Coronary artery (tissue), 2 donors: ENCODE data around the gene TRIM28.

Experiments used
- DNase-seq: peaks from one replicate; pipeline ENCODE4 v3.0.0-alpha.2; 2017; ENCODE audit warnings: low spot score
- H3K27ac ChIP-seq, 2 donors: fragments of 200-600 bp; sonication (generic); one replicate each; pipeline ENCODE4 v1.5.1; 2016 to 2019
- H3K4me3 ChIP-seq: fragments of 200-600 bp; sonication (generic); 2 replicates; pipeline ENCODE4 v1.5.1; 2016; ENCODE audit warnings: mild to moderate bottlenecking, moderate library complexity
- TF ChIP-seq, protein P1 (sequence below): fragments of 200-600 bp; sonication (generic); IDR thresholded peaks from one replicate; pipeline ENCODE4 v1.5.1; 2019; ENCODE audit warnings: antibody characterized with exemption

TRIM28 gene

DNA sequence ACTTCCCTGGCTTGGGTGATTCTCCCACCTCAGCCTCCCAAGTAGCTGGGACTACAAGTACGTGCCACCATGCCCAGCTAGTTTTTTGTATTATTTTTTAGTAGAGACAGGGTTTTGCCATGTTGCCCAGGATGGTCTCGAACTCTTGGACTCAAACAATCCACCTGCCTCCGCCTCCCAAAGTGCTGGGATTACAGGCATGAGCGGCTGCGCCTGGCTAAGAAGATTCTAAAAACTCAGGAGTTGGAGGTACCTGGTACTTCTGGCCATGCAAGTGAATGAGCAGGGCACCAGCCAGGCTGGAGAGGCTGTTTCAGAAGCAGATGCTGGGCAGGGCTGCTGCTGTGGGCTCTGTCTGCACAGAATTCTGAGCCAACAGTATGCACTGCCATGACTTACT lies 23.1 kb downstream of the TRIM28 start:
- TF ChIP-seq, protein P1, sequence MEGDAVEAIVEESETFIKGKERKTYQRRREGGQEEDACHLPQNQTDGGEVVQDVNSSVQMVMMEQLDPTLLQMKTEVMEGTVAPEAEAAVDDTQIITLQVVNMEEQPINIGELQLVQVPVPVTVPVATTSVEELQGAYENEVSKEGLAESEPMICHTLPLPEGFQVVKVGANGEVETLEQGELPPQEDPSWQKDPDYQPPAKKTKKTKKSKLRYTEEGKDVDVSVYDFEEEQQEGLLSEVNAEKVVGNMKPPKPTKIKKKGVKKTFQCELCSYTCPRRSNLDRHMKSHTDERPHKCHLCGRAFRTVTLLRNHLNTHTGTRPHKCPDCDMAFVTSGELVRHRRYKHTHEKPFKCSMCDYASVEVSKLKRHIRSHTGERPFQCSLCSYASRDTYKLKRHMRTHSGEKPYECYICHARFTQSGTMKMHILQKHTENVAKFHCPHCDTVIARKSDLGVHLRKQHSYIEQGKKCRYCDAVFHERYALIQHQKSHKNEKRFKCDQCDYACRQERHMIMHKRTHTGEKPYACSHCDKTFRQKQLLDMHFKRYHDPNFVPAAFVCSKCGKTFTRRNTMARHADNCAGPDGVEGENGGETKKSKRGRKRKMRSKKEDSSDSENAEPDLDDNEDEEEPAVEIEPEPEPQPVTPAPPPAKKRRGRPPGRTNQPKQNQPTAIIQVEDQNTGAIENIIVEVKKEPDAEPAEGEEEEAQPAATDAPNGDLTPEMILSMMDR = no peak
- no peak overlapping the region for H3K4me3 ChIP-seq
- H3K27ac ChIP-seq = no peak overlapping the region
- no peak for DNase-seq

DNA sequence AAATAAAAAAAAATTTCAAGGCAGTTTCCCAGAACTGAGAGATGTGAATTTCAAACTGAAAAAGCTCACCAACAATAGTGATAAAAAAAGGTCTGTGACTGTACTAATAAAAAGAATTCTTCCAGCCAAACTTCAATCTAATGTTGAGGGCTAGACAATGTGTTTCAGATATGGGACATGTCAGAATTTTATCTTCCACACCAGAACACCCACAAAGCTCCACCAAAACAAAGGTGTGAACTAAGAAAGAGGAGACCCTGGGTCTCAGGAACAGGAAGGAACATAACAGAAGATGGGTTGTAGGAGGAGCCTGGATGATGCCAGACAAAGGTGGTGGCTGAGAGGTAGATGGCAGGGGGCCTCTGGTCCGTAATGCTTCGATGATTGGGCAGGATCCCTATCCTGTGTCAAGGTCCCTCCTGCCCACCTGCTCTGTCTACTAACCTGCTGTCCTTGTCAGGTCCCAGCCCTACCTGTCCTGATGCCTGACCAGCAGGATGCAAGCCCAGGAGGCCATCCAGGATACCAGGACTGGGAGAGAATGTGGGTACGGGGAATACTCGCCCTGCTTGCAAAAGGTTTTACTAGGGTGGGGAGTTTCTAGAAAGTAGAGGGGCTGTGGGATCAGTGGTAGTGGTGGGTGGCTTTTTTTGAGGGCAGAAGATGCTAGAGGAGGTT lies 24.7 kb downstream of the TRIM28 start:
- Histone ChIP-seq H3K27ac (no peak overlapping the region), H3K4me3 (no peak overlapping the region)
- no peak for DNase-seq
- TF ChIP-seq, protein P1 = no peak

DNA sequence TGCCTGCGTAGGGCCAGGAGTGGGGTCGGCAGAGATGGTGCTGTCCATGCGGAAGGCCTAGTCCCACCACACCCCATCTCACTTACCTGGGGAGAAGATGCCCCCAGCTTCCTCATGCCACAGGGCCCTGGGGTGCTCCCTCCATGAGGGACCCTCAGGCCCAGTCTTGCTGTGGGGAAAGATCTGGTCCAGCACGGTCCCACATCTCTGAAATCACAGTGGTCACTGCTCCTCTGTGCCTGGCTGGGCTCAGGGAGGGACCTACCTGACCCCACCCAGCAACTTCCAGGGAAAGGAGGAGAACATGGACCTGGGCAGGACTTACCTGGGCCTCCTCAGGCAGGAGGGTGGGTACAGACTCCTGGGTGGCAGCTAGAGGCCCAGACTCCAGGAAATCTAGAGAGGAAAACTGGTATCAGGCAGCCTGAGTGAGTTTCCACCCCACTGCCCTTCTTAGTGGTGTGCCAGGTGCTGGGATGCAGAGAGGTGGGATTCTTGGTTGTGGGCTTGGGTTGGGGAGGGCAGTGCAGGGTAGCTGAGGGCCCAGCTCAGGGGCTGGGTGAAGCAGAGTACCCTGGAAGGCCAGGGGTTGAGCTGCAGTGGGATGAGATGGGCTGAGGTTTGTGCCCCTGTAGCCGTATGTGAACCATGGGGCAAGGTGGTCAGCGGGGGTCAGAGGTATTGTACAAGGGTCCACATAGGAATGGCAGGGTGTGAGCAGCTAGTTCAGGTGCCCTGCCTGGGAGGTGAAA lies 25.5 kb downstream of the TRIM28 start:
- no peak for DNase-seq
- no peak overlapping the region for H3K27ac ChIP-seq
- TF ChIP-seq, protein P1 = no peak
- H3K4me3 ChIP-seq = no peak overlapping the region

DNA sequence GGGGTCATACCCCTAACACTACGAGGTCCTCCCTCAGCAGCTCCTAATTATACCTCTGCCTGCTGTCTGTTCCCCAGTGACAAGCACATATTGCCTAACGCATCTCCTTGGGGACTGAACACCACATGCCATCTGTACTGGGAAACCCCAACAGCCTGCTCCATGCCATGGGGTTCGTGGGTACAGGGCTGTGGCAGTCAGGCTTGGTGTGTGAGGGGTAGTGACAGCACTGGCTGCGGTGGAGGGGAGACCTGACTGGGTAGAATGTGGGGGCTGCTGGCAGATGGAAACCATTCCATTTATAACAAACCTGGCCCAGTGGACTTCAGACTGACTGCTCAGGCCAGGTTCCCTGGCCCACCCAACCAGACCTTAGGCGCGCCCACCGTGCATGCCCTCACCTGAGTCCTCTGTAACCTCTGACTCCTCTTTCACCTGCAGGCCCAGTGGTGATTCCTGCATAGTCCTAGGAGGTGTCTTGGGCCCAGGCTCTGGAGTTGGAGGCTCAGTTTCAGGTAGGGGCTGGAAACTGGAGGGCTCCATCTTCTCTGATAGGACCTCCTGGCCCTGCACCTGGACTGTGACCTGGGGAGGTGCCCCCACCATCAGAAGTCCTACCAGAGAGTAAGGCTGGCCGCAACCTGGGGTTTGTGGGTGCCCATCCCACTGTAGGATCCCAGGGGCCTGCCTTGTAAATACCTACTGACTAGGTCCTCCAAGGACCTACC lies 26.2 kb downstream of the TRIM28 start:
- TF ChIP-seq, protein P1 = no peak
- DNase-seq = no peak
- Histone ChIP-seq H3K27ac (no peak overlapping the region), H3K4me3 (no peak overlapping the region)

DNA sequence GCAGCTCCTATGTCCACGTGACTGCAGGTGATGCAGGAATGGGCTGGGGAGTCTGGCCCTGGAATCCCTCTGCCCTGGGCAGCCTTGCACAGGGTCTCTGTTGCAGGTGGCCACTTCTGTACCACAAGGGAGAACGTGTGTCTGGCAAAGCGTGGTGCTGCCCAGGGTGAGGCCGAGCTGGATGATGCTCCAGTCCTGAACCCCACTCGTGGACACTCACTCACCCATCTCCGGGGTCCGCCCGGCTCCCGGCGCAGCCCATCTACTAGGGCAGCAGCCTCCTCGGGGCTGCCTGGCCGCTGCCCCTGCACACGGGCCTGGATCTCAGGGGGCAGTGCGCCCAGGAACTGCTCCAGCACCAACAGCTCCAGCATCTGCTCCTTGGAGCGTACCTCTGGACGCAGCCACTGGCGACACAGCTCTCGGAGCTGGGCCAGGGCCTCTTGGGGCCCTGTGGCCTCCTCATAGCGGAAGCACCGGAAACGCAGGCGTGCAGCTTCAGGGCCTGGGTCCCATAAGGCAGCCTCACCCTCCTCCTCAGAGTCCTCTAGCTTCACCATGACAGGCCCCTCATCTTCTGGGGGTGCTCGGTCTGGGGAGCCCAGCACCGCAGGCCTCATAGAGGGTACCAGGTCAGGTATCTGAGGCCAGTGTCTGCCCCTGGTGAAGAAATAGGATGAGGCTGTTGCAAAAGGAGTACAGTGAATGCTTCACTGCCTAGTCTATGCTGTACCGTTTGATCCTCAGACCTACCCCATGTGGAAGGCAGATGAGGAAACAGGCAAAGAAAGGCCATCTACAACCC lies 27.1 kb downstream of the TRIM28 start:
- H3K4me3 ChIP-seq = no peak overlapping the region
- H3K27ac ChIP-seq = no peak overlapping the region
- TF ChIP-seq, protein P1 = no peak
- DNase-seq = no peak

DNA sequence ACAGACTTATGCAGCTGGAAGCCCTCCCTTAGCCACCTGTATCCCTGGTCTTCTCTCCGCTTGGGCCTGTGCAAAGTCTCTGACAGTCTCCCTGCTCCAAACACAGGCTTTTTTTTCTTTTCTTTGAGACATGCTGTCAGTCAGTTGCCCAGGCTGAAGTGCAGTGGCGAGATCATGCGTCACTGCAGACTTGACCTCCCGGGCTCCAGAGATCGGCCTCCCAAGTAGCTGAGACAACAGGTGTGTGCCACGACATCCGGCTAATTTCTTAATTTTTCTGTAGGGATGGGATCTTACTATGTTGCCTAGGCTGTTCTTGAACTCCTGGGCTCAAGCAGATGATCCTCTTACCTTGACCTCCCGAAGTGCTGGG lies 27.7 kb downstream of the TRIM28 start:
- Histone ChIP-seq H3K4me3 (no peak overlapping the region), H3K27ac (no peak overlapping the region)
- no peak for DNase-seq
- TF ChIP-seq, protein P1 = no peak
